KMS-11 (cell line): ENCODE measurements around the gene SURF4.
"Not testable (repeated sequence)": the region's sequence is repeated elsewhere in the genome, so short reads cannot be mapped to it uniquely, and the experiment has no call there.

Experiments
- H2AFZ ChIP-seq: fragments of 200-600 bp; sonication (generic); 2 replicates; pipeline ENCODE4 v1.6.1; 2016; ENCODE audit warnings: antibody characterized with exemption, mixed run types, low read depth
- H3K27ac ChIP-seq: fragments of 200-600 bp; sonication (generic); 2 replicates; pipeline ENCODE4 v1.6.1; 2016; ENCODE audit warnings: mild to moderate bottlenecking, mixed run types
- H3K27me3 ChIP-seq: fragments of 200-600 bp; sonication (generic); 2 replicates; pipeline ENCODE4 v1.6.1; 2017; ENCODE audit warnings: mild to moderate bottlenecking, low read depth, mixed run types, moderate library complexity; ENCODE audit not compliant: insufficient read depth
- H3K36me3 ChIP-seq: fragments of 200-600 bp; sonication (generic); 2 replicates; pipeline ENCODE4 v1.6.1; 2017; ENCODE audit warnings: mild to moderate bottlenecking, mixed run types; ENCODE audit not compliant: insufficient read depth
- H3K4me1 ChIP-seq: fragments of 200-600 bp; sonication (generic); 2 replicates; pipeline ENCODE4 v1.6.1; 2016; ENCODE audit warnings: mild to moderate bottlenecking, low read depth, mixed run types; ENCODE audit not compliant: poor library complexity, severe bottlenecking
- H3K4me2 ChIP-seq: fragments of 200-600 bp; sonication (generic); 2 replicates; pipeline ENCODE4 v1.7.0; 2016; ENCODE audit warnings: mild to moderate bottlenecking, mixed run types
- H3K4me3 ChIP-seq: fragments of 200-600 bp; sonication (generic); IDR thresholded peaks from 2 replicates; pipeline ENCODE4 v1.6.1; 2017; ENCODE audit warnings: low read depth, low read length, mixed read lengths; ENCODE audit not compliant: insufficient read depth
- H3K79me2 ChIP-seq: fragments of 200-600 bp; sonication (generic); 2 replicates; pipeline ENCODE4 v1.6.1; 2016; ENCODE audit warnings: low read depth, mixed run types; ENCODE audit not compliant: insufficient read depth
- H3K9ac ChIP-seq: fragments of 200-600 bp; sonication (generic); 2 replicates; pipeline ENCODE4 v1.6.1; 2016; ENCODE audit warnings: mild to moderate bottlenecking, mixed run types
- H4K20me1 ChIP-seq: fragments of 200-600 bp; sonication (generic); 2 replicates; pipeline ENCODE4 v1.6.1; 2016; ENCODE audit warnings: mild to moderate bottlenecking, mixed run types; ENCODE audit not compliant: insufficient read depth
- TF ChIP-seq, protein P1 (sequence below): fragments of 200-600 bp; sonication (generic); conservative IDR thresholded peaks from 2 replicates; pipeline ENCODE4 v1.6.1; 2017; ENCODE audit warnings: low read depth, mild to moderate bottlenecking, antibody characterized with exemption, low read length, moderate library complexity, mixed read lengths

The SURF4 gene

DNA sequence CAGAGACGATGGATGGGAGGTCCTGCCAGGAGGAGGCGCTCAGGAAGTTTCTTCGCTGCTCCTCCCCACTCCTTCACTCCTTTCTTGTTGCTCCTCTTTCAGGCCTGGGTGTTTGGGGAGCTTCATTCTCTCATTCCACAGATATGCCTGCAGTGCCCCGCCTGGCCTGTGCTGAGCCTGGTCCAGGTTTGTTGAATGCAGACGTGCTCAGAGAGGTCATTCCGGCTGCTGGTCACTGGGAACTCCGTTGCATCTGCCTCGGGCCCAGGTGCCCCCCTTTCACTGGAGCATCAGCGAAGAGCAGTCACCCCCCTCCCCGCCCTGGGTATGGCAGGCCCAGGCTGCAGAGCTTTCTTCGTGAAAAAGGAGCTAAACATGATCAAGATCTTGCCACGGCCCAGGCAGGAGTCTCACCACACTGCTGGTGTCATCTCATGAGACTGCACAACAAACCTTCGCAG lies 55.4 kb downstream of the SURF4 start:
- no peak overlapping the region for H3K27ac ChIP-seq
- no peak overlapping the region for H2AFZ ChIP-seq
- no peak overlapping the region for H3K9ac ChIP-seq
- H4K20me1 ChIP-seq: no peaks in the 10 kb centered on the region
- peaks cover 61% of the 10 kb centered on the region for H3K27me3 ChIP-seq
- H3K36me3 ChIP-seq: no peaks in the 10 kb centered on the region
- H3K4me3 ChIP-seq: no peak overlapping the region
- H3K4me2 ChIP-seq: no peak overlapping the region
- TF ChIP-seq, protein P1, sequence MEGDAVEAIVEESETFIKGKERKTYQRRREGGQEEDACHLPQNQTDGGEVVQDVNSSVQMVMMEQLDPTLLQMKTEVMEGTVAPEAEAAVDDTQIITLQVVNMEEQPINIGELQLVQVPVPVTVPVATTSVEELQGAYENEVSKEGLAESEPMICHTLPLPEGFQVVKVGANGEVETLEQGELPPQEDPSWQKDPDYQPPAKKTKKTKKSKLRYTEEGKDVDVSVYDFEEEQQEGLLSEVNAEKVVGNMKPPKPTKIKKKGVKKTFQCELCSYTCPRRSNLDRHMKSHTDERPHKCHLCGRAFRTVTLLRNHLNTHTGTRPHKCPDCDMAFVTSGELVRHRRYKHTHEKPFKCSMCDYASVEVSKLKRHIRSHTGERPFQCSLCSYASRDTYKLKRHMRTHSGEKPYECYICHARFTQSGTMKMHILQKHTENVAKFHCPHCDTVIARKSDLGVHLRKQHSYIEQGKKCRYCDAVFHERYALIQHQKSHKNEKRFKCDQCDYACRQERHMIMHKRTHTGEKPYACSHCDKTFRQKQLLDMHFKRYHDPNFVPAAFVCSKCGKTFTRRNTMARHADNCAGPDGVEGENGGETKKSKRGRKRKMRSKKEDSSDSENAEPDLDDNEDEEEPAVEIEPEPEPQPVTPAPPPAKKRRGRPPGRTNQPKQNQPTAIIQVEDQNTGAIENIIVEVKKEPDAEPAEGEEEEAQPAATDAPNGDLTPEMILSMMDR: no peak
- no peaks in the 10 kb centered on the region for H3K79me2 ChIP-seq
- H3K4me1 ChIP-seq: no peaks in the 10 kb centered on the region

DNA sequence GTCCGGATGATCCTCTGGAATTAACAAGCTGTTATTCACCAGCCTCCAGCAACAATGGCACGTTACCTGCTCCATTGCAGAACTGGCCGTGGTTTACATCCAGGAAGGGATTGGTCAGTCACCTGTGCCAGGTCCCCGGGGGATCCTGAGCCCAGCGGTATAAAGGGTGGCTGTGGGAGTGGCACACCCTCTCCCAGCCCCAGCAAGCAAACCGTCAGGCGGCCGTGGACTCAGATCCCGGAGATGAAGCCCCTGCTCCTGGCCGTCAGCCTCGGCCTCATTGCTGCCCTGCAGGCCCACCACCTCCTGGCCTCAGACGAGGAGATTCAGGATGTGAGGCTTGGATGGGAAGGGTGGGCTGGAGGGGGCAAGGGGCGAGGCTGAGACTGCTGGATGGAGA lies 58.3 kb downstream of the SURF4 start:
- peaks cover 33% of the 10 kb centered on the region for H3K27me3 ChIP-seq
- H3K79me2 ChIP-seq, H3K4me1 ChIP-seq, H3K4me2 ChIP-seq, H3K9ac ChIP-seq, H4K20me1 ChIP-seq, H2AFZ ChIP-seq, H3K4me3 ChIP-seq, H3K36me3 ChIP-seq, H3K27ac ChIP-seq: not testable (repeated sequence)

DNA sequence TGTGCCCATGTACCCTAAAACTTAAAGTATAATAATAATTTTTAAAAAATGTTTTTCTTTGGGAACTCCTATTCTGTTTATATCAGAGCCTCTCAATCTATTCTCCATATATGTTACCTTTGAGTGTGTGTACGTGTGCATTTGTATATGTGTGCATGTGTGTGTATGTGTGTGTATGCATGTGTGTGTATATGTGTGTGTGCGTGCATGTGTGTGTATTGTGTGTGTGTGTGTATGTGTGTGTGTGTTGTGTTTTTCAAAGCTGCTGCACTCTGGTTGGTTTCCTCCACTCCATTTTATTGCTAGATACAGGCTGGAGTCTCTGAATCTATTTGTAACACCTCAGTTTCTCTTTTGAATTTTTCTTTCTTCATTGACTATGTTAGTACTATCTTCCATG lies 59.9 kb downstream of the SURF4 start:
- Histone ChIP-seq H4K20me1 (no peaks in the 10 kb centered on the region), H2AFZ (no peak overlapping the region), H3K27ac (no peak overlapping the region), H3K4me1 (no peaks in the 10 kb centered on the region), H3K36me3 (no peaks in the 10 kb centered on the region), H3K9ac (no peak overlapping the region), H3K79me2 (no peaks in the 10 kb centered on the region), H3K4me2 (no peak overlapping the region), H3K4me3 (no peak overlapping the region), H3K27me3 (peaks cover 23% of the 10 kb centered on the region)
- TF ChIP-seq, protein P1: no peak
